GM18861 (cell line): ENCODE data around the gene GBF1.
A peak's percentile ranks its signal among the peaks of the same experiment; 100 is the strongest.
"Not testable (repeated sequence)": the region's sequence is repeated elsewhere in the genome, so short reads cannot be mapped to it uniquely, and the experiment has no call there.

Experiments
- ATAC-seq: cut with Tn5 transposase; IDR thresholded peaks from one replicate; pipeline ENCODE4 v1.9.1; 2021; ENCODE audit not compliant: unreplicated experiment

GBF1 gene

GRCh38 chr10:102233997-102234396, 11.3 kb upstream of the GBF1 start:
- no peak for ATAC-seq

GRCh38 chr10:102234888-102235597, 10.3 kb upstream of the GBF1 start:
- no peak for ATAC-seq

- no peak for ATAC-seq
These were observed 9.8 kb upstream of the GBF1 start for GRCh38 chr10:102235598-102235920.

- ATAC-seq = no peak
These were observed 9.3 kb upstream of the GBF1 start for GRCh38 chr10:102236006-102236405.

- no peak for ATAC-seq
These were observed 7.5 kb upstream of the GBF1 start for GRCh38 chr10:102237711-102238252.

GRCh38 chr10:102240467-102241031, 4.8 kb upstream of the GBF1 start:
- no peak for ATAC-seq

- no peak for ATAC-seq
These were observed 4.3 kb upstream of the GBF1 start for GRCh38 chr10:102241032-102241443.

- peak; percentile 29 for ATAC-seq
These were observed 3.8 kb upstream of the GBF1 start, which contains the start of gene PITX3 for GRCh38 chr10:102241444-102242117. PITX3 (minus strand) TSS chr10:102241512; CDS start chr10:102232080, 9,432 bp downstream.

GRCh38 chr10:102242118-102242485, 3.2 kb upstream of the GBF1 start:
- no peak for ATAC-seq

- ATAC-seq = no peak
These were observed 2.0 kb upstream of the GBF1 start for GRCh38 chr10:102243309-102243708.

GRCh38 chr10:102245932-102246251, 560 bp downstream of the GBF1 start:
- no peak for ATAC-seq

GRCh38 chr10:102246261-102246660, 929 bp downstream of the GBF1 start:
- no peak for ATAC-seq

- ATAC-seq = no peak
These were observed 2.4 kb downstream of the GBF1 start for GRCh38 chr10:102247734-102248133.

- ATAC-seq = not testable (repeated sequence)
These were observed 7.2 kb downstream of the GBF1 start for GRCh38 chr10:102252508-102252907.

- no peak for ATAC-seq
These were observed 9.1 kb downstream of the GBF1 start for GRCh38 chr10:102254426-102254825.

GRCh38 chr10:102255404-102255803, 10.1 kb downstream of the GBF1 start:
- no peak for ATAC-seq

- no peak for ATAC-seq
These were observed 15.9 kb downstream of the GBF1 start for GRCh38 chr10:102261196-102261595.

GRCh38 chr10:102261842-102262241, 16.5 kb downstream of the GBF1 start:
- ATAC-seq = no peak

GRCh38 chr10:102262744-102263370, 17.5 kb downstream of the GBF1 start:
- no peak for ATAC-seq

GRCh38 chr10:102264371-102264770, 19.0 kb downstream of the GBF1 start:
- ATAC-seq = no peak

- ATAC-seq = no peak
These were observed 21.3 kb downstream of the GBF1 start for GRCh38 chr10:102266670-102267069.

- ATAC-seq = no peak
These were observed 22.4 kb downstream of the GBF1 start for GRCh38 chr10:102267748-102268147.
